GM19035 (cell line): Measurements from ENCODE around the gene RALA.
"Not testable (repeated sequence)": the region's sequence is repeated elsewhere in the genome, so short reads cannot be mapped to it uniquely, and the experiment has no call there.

Source experiments
- ATAC-seq: cut with Tn5 transposase; IDR thresholded peaks from one replicate; pipeline ENCODE4 v1.9.1; 2021; ENCODE audit not compliant: unreplicated experiment

Gene RALA

DNA sequence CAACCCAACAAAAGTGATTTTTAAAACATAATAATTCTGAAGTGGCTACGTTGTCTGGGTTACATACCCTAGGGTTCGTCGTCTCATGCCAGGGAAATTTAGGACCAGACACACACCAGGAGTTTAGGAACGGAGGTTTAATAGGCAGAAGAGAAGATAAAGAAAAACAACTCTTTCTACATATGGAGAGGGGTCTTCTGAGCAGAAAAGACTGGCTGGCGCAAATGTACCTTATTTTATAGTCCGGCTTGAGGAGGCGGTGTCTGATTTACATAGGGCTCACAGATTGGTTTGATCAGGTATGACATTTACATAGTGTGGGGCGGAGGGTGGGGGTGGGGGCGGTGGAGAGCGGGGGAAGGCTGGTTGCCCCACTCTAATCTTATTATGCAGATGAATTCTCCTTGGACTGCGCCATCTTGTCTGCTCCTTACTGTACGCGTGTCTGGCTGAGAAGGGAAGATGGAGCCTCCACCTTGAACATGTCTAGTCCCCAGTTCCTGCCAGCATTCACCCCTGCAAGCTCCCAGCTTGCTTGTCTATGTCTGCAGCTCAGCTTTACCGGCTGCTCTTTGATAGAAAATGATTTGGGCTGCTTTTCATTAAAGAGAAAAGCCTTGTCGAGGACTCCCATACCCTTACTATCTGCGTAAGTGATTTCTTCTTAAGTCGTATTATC is 98.7 kb downstream of the RALA start:
- no peak for ATAC-seq

DNA sequence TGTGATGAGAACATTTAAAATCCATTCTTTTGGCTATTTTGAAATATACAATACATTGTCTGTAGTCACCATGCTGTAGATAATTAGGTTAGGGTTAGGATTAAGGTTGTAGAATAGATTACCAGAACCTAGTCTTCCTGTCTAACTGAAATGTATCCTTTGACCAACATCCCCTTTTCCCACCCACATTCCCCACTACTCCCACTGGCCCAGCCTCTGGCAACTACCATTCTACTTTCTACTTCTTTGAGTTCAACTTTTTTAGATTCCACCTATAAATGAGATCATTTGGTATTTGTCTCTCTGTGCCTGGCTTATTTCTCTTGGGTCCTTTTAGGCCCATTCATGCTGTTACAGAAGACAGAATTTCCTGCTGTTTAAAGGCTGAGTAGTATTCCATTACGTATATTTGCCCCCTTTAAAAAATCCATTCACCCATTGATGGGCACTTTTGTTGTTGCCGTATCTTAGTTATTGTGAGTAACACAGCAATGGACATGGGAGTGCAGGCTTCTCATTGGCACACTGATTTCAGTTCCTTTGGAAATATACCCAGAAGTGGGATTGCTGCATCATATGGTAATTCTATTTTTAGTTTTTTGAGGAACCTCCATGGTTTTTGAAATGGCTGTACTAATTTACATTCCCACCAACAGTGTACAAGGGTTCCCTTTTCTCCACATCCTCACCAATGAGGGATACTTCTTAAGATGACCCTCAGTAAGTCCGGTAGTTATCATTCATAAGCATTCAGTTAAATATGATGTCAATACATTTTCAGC is 104.0 kb downstream of the RALA start:
- ATAC-seq = no peak

DNA sequence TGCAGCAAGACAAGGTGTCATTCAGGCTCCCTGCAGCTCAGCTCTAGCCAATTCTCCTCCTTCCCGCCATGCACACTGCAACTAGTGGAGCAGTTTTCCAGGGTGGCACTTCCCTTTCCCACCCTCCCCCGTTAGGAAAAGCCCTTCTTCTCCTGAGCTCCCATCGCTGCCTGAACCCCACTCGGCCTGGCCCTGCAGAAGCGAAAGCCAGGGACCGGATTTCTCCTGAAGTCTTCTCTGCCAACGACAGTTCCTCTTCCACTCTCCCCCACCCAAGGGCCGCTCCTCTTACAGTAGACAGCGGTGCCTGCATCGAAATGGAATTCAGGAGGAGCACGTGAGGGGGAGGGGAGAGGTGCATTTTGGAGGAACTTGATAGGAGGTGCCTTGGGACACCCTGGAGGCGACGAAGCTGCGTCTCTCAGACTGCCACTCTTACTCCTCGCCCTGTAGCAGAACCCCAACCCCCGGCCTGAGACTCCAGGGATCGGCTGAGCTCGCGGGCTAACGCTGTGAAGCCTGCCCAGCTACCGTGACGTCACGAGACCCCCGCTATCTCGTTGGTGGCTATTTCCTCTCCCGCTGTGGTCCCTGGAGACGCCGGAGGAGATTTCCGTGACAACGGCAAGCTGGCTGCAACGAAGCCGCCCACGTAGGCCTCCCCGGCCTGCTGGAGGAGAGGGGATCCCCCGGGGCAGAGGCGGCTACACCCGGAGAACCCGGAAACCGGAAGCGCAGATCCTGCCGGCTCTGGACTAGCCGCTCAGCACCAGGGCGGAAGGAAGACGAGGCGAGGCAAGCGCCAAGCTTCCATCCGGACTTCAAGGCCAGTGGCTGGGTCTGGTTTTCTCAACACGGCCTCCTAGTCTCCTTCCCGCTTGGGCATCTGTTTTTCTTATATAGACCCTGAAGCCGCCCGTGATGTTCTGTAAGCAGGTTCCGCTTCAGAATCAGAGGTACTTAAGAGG is 109.7 kb downstream of the RALA start:
- peak; percentile 94 for ATAC-seq

DNA sequence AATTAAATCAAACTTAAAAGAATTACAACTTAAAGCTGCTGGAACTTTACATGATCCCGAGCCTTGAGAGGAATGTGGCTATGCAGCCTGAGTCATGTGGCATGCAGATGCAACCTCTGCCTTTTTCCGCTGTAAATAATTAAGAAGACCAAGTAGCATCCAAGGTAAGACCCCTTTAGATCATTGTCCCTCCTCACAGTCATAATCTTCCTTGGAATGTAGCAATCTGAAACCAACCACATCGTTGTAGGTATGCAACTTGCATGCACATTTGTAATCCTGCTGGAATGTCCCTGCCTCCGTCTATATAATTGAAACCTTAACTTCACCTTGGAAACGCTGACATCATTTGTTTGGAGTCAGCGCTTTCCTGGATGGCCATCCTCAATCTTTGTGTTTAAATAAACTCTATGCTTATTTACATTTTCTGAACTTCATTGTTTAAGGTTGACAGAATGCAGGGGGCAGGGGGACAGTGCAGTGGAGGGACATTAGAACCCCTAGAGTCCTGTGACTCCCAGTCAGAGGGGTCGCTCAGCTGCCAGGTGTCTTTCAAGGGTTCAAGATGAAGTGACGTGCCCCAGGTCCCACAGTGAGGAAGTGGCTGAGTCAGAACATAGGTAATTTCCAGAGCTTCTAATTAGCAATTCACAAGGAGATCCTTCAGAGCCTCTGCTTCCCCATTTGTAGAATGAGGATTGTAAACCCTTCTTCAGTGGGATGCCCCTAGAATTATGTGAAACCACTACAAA is 110.7 kb downstream of the RALA start:
- ATAC-seq = no peak

DNA sequence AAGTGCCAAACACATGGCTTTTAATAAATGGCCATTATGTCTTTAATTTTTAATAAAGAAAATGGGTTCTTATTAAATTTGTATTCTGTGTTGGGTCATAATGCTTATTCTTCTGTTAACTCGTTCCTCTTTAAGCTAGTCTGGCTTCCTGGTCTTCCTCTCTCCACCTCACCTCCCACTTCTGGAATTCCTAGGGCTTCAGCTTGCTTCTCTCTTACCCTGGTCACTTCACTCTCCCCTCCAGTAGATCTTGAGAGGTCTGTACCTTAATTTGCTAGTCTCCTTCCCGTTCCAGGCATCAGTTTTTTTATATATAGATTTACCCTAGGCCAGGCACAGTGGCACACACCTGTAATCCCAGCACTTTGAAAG is 111.2 kb downstream of the RALA start:
- ATAC-seq = no peak

DNA sequence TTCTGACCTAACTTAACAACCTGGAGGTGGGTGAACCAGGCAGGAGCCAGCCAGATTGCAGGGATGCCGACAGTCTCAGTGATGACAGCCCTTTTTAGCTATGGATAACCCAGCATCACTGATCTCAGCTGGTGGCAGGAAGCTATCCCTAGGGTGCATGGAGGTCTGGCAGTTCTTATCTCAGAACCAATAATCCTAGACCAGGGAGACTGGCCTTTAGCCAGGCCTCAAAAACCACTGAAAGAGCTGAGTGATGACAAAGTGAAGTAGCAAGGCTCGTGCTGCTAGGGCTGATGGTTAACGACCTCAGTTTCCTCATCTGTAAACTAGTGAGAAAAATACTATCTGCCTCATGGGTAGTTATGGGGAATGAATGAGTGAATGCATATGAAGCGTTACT is 112.5 kb downstream of the RALA start:
- no peak for ATAC-seq

DNA sequence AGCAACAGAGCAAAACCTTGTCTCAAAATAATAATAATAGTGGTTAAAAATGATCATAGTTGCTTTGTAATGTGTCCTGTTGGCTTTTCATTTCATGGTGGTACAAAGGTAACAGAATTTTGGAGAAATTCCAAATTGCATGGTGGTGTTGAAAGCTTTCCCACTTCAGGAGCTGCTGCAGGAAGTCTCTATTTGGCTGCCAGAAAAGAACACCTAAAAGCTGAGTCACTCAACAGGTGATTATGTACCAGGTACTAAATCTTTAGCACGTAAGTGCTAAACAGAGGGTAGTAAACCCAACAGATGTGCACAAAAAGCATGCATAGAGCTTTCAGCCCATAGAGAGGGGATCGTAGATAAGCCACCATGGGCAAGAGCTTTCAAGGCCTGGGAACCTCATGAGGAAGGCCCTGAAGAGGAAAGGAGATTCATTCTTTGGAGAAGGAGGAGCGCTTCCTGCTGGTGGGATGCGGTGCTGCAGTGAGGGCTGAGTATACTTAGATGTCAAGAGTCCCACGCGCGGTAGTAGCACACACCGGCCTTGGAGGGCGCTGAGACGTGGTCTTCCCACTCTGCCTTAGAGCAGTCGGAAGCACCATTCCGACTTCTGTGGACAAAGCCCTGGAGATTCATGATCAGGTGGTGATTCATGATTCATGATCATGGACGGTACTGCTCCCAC is 118.7 kb downstream of the RALA start:
- ATAC-seq = peak; percentile 59

DNA sequence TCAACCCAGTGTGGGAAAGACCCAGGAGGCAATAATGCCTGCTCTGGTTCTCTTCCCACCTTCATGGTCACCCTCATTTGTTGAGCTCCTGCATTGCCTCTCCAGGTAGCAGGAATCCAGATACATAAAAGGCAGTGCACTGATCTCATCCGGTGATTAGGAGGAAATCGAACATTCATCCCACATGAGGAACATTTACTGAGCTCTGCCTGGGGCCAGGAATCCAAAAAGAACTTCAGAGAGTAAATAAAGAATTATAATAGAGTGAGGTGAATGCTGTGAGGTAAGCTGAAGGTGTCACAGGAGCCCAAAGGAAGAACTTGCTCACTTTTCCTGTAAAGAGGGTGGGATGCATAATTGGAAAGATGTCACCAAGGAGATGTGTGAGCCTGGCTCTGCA is 121.2 kb downstream of the RALA start:
- ATAC-seq = no peak

DNA sequence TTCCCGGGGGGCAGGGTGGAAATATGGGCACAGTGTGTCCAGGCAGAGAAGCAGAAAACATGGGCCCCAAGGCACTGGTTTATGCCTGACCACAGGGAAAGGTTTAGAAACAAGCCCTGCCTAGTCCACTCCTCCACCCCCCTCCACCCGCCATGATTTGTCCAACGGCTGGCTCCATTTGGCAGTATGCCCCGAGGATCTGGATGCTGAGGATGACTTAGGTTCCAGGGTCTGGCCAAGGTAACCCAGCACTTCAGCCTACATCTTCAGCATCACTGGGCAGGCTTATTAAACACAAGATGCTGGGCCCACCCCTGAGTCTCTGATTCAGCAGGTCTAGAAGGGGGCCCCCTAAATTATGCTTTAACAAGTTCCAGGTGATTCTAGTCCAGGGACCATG is 121.9 kb downstream of the RALA start:
- ATAC-seq = no peak

DNA sequence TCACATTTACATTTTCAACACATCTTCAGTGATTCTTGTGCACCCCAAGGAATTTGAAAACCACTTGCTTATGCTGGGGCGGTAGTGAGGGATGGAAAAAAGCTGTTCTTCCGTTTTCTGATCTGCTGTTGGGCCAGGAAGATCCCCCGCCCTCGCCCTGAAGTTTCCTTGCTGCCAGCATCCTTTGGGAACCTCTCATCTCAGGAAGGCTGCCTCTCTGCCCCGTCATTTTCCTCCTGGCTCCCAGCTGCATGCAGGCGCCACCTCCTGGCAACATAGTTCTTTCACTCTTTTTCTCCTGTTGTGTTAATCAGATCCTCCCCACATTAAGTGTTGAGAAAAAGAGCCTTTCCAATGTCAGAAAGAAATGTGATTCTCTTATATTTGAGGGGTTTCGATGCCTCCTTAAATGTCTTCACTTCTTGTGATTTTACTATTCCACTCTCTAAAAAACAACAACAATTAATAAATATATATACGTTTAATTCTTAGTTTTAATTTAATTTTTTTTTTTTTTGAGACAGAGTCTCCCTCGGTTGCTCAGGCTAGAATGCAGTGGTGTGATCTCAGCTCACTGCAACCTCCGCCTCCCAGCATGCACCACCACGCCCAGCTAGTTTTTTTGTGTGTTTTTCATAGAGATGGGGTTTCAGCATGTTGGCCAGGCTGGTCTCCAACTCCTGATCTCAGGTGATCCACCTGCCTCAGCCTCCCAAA is 122.9 kb downstream of the RALA start:
- peak; percentile 54 for ATAC-seq

DNA sequence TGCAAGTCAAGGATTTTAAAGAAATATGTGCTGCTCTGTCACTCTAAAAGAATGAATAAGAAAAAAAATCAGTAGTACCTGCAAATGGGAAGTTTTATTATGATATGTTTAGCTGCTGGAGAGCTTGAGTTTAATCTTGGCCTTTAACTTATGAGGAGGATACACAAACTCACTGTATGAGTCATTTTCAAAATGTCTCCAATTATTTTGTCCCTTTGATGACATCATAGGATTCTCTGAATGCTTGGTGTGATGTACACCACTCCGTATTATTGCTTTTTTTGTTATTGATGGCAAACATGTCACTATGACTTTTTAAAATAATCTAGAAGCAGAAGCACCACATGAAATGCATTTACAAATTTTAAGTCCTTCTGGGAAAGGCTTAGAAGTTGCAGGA is 125.8 kb downstream of the RALA start:
- no peak for ATAC-seq

DNA sequence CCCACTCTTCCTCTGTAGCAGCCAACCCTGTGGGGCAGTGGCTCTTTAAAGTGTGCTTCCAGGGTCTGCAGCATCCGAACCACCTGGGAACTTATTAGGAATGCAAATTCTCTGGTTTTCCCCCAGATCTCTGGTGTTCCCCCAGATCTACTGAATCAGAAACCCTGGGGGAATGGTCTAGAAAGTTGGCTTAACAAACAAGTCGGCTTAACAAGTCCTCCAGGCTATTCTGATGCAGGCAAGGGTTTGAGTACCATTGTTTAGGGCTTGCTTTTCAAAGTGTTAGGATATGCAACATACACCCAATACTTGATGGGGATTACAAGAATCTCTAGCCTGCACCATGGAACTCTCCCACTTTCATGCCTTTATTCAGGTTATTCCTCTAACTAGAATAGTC is 126.3 kb downstream of the RALA start:
- no peak for ATAC-seq

DNA sequence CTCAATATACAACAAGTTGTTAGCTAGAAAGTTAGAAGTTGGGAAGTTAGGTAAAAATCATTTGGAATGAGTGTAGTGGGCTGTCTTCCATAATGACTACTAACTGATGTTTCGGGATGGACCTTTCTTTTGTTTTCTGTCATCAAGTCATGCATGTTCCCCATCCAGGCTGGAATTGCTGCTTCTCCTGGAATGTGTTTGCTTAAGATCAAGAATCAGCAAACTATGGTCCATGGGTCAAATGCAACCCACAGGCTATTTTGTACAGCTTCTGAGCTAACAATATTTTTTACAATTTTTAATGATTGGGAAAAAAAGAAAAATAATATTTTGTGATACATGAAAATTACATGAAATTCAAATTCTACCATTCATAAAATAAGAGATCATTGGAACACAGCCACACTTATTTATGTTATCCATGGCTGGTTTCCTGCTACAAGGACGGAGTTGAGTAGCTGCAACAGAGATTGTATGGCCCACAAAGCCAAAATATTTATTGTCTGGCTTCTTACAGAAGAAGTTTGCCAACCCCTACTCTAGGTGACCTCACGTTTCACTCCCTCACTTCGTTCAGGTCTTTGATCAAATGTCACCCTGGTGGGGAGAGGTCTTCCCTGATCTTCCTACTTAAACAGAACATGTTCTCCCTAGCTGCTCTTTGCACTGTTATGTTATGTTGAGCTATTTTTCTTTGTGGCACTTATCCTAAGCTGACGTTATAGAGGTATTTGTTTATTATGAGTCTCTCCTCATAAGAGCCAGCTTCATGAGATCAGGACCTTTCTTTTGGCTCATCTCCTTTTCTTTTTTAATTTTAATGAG is 127.1 kb downstream of the RALA start:
- no peak for ATAC-seq

DNA sequence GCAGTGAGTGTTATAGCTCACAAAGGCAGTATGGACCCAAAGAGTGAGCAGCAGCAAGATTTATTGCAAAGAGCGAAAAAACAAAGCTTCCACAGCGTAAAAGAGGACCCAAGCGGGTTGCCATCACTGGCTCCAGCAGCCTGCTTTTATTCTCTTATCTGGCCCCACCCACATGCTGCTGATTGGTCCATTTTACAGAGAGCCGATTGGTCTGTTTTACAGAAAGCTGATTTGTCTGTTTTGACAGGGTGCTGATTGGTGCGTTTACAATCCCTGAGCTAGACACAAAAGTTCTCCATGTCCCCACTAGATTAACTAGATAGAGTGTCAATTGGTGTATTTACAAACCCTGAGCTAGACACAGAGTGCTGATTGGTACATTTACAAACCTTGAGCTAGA is 129.9 kb downstream of the RALA start:
- ATAC-seq = not testable (repeated sequence)

DNA sequence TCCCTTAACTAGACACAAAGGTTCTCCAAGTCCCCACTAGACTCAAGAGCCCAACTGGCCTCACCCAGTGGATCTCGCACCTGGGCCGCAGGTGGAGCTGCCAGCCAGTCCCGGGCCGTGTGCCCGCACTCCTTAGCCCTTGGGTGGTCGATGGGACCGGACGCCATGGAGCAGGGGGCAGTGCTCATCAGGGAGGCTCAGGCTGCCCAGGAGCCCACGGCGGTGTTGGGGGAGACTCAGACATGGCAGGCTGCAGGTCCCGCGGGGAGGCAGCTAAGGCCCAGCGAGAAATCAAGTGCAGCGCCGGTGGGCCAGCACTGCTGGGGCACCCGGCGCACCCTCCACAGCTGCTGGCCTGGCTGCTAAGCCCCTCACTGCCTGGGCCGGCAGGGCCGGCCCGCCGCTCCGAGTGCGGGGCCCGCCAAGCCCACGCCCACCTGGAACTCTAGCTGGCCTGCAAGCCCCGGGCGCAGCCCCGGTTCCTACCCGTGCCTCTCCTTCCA is 130.5 kb downstream of the RALA start:
- no peak for ATAC-seq

DNA sequence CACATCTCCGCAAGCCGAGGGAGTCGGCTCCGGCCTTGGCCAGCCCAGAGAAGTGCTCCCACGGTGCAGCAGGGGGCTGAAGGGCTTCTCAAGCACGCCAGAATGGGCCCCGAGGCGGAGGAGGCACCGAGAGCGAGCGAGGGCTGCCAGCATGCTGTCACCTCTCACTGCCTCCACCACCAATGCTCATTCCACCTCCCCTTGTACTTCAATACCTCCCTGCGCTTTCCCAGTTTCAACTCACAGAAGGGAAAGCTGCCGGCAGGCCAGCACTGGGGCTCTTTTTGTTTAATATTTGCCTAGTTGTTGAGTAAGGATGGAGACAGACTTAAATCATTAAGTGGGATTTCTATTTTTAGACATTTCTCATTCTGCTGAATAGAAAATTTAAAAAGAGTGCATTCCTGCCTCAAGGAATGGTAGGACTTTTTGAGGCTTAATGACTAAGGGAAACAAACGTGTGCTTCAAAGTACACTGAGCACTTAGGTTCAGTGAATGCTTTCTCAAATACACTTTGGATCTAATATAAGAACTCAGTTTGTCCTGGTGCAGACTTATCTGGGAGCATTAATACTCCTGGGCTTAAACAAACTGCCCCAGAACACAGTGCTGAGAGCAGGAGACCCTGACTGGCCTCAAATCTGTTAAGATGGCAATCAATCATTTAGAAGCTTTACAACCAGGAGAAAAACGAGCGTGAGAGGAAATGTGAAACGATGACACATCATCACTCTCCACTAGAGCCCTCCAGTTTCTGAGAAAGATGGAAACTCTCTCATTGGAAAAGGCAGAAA is 131.2 kb downstream of the RALA start:
- ATAC-seq = no peak

DNA sequence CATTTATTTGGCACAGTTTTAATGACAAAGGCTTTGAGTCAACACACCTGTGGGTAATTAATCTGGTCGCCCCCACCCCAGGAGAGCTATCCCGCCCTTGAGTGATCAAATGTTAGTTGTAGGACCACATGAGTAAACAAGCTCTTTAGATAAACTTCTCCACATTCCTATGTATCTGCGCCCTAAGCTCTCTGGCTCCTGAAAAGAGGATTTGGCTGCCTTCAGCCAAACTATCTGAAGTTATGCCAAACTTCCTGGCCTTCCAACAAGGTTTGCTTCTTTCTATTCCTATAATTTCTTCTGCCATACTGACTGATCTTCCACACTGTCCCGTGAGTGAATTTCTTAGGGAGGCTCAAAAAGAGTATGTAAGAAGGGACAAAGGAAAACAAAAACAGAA is 134.2 kb downstream of the RALA start:
- ATAC-seq = no peak
